Cardiac muscle cell (in vitro differentiated cells and primary cell): ENCODE results near the gene MAGEB1. TPM values are rescaled to one million over a fixed set of nuclear protein-coding genes. Genes with fewer than 3 reads are reported as not detected.

ENCODE experiments used
- DNase-seq, 2 donors: peaks; one replicate each; pipeline versions ENCODE4 v3.0.0 to v3.0.0-alpha.2; 2010 to 2017; ENCODE audit warnings: low read depth in 1 of 2, low spot score in 1 of 2
- H3K27ac ChIP-seq: fragments of 200-600 bp; sonication (generic); 2 replicates; pipeline ENCODE4 v1.5.1; 2016
- H3K27me3 ChIP-seq: fragments of 200-600 bp; sonication (generic); 2 replicates; pipeline ENCODE4 v1.6.0; 2016; ENCODE audit warnings: control low read depth
- H3K36me3 ChIP-seq: fragments of 200-600 bp; sonication (generic); 2 replicates; pipeline ENCODE4 v1.5.1; 2016; ENCODE audit warnings: control low read depth
- H3K4me1 ChIP-seq: fragments of 200-600 bp; sonication (generic); 2 replicates; pipeline ENCODE4 v1.8.1; 2017; ENCODE audit warnings: low read depth, mild to moderate bottlenecking, mixed run types
- H3K4me3 ChIP-seq: fragments of 200-600 bp; sonication (generic); 2 replicates; pipeline ENCODE4 v1.5.1; 2016; ENCODE audit warnings: mild to moderate bottlenecking
- H3K9me3 ChIP-seq: fragments of 200-600 bp; sonication (generic); 2 replicates; pipeline ENCODE4 v1.5.1; 2017; ENCODE audit warnings: low read depth, mild to moderate bottlenecking, control low read depth
- CTCF ChIP-seq: IDR thresholded peaks from 2 replicates; pipeline ENCODE4 v1.5.1; 2012; ENCODE audit warnings: low read depth, mild to moderate bottlenecking, low read length
- polyA plus RNA-seq: library from polyadenylated mRNA; unstranded; fragments of >200 nt; fragmentation: Nextera tagmentation; extraction: Ambion mirVana; gene quantifications from 2 replicates; pipeline ENCODE4 v1.2.1, GENCODE V29; 2016
- total RNA-seq: library from RNA; depleted of rRNA; stranded (reverse); fragments of >200 nt; gene quantifications from 2 replicates; pipeline ENCODE4 v1.2.3, GENCODE V29; 2016

Gene MAGEB1
- total and polyA plus RNA-seq, 2 experiments from 2014 or later, result not detected

GRCh38 chrX:30296408-30297254, 49.7 kb downstream of the MAGEB1 start:
- H3K4me3 ChIP-seq, result no peak overlapping the region
- H3K27ac ChIP-seq, result no peak overlapping the region
- no peaks in the 10 kb centered on the region for H3K36me3 ChIP-seq
- H3K4me1 ChIP-seq, result peaks cover under 1% of the 10 kb centered on the region
- no peaks in the 10 kb centered on the region for H3K9me3 ChIP-seq
- TF ChIP-seq CTCF, result no peak
- no peaks in the 10 kb centered on the region for H3K27me3 ChIP-seq
- DNase-seq, result no peak

GRCh38 chrX:30301208-30301607, 54.3 kb downstream of the MAGEB1 start:
- Histone ChIP-seq H3K4me3 (no peak overlapping the region), H3K4me1 (peaks cover 6% of the 10 kb centered on the region), H3K27me3 (no peaks in the 10 kb centered on the region), H3K27ac (no peak overlapping the region), H3K36me3 (no peaks in the 10 kb centered on the region), H3K9me3 (no peaks in the 10 kb centered on the region)
- no peak for TF ChIP-seq CTCF
- DNase-seq, result no peak

Other genes starting within 250 kb of the MAGEB1 start
- not detected in 2 replicates for gene MAGEB2, start 31.6 kb upstream of the MAGEB1 start, total RNA-seq
- gene MAGEB2, start 31.6 kb upstream of the MAGEB1 start, polyA plus RNA-seq, result not detected in 2 replicates
- gene MAGEB3, start 16.5 kb upstream of the MAGEB1 start, total RNA-seq, result not detected in 2 replicates
- not detected in 2 replicates for gene MAGEB3, start 16.5 kb upstream of the MAGEB1 start, polyA plus RNA-seq
- gene MAGEB4, start 5.1 kb upstream of the MAGEB1 start, total RNA-seq, result not detected in 2 replicates
- not detected in 2 replicates for gene MAGEB4, start 5.1 kb upstream of the MAGEB1 start, polyA plus RNA-seq
- 0.42 and 0.54 TPM in 2 replicates for gene NR0B1, start 62.2 kb downstream of the MAGEB1 start, total RNA-seq
- gene NR0B1, start 62.2 kb downstream of the MAGEB1 start, polyA plus RNA-seq, result 0.30 TPM in 1 of 2 replicates, not detected in the other